LNCaP clone FGC (cell line): Measurements from ENCODE around the gene CCDC177.

ENCODE experiments used
- DNase-seq: peaks from one replicate; pipeline ENCODE4 v3.0.0-alpha.2; 2011; ENCODE audit warnings: low read depth
- H3K4me3 ChIP-seq: 2 replicates; pipeline ENCODE4 v1.5.1; 2011; ENCODE audit warnings: mild to moderate bottlenecking, low read depth, low read length, control low read depth
- TF ChIP-seq, protein P1 (sequence below): IDR thresholded peaks from 2 replicates; pipeline ENCODE4 v1.5.1; 2012; ENCODE audit warnings: mild to moderate bottlenecking; ENCODE audit not compliant: control insufficient read depth, insufficient read depth; ENCODE audit errors: extremely low read depth

Gene CCDC177

GRCh38 chr14:69567563-69567962 lies 7.1 kb downstream of the CCDC177 start:
- DNase-seq = no peak
- TF ChIP-seq, protein P1, sequence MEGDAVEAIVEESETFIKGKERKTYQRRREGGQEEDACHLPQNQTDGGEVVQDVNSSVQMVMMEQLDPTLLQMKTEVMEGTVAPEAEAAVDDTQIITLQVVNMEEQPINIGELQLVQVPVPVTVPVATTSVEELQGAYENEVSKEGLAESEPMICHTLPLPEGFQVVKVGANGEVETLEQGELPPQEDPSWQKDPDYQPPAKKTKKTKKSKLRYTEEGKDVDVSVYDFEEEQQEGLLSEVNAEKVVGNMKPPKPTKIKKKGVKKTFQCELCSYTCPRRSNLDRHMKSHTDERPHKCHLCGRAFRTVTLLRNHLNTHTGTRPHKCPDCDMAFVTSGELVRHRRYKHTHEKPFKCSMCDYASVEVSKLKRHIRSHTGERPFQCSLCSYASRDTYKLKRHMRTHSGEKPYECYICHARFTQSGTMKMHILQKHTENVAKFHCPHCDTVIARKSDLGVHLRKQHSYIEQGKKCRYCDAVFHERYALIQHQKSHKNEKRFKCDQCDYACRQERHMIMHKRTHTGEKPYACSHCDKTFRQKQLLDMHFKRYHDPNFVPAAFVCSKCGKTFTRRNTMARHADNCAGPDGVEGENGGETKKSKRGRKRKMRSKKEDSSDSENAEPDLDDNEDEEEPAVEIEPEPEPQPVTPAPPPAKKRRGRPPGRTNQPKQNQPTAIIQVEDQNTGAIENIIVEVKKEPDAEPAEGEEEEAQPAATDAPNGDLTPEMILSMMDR = no peak
- H3K4me3 ChIP-seq = no peak overlapping the region

GRCh38 chr14:69561893-69562292 lies 12.8 kb downstream of the CCDC177 start:
- TF ChIP-seq, protein P1 = no peak
- no peak for DNase-seq
- H3K4me3 ChIP-seq = no peak overlapping the region

DNA sequence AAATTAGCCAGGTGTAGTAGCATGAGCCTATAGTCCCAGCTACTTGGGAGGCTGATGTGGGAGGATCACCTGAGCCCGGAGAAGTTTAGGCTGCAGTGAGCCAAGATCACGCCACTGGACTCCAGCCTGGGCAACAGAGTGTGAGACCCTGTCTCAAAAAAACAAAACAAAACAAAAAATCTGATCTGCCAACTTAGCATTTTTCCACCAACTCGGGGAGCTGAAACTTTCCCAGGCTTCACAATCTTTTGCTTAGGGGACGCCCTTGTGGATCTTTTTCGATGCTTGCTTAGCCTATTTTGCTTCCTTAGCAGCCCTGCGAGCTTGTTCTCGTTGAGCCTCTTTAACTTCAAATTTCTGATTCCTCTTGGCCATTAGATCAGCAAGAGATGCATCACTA lies 13.8 kb downstream of the CCDC177 start:
- TF ChIP-seq, protein P1 = no peak
- DNase-seq = no peak

DNA sequence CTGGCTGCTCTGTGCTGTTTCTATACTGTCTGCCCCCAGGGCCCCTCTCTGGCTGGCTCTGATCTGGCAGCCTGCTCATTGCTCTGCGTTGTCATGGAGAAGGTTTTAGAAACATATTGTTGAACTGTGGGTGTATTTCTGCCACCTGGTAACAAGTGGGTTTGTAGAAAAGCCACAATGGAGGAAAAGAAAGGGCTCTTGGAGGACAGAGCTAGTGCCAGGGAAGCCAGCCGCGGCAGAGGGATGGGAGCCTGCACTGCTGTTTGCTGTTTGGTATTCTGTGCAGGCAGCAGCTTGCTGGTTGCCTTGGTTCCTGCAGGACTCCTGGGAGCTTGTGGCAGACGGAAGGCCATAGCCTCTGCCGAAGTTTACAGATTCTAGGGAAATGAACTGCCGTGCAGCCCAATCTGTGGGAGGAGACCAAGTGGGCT lies 15.1 kb downstream of the CCDC177 start:
- DNase-seq = no peak
- H3K4me3 ChIP-seq = no peak overlapping the region
- TF ChIP-seq, protein P1 = no peak

More for the DNA sequence above, 13.8 kb downstream of the CCDC177 start:
- no peak overlapping the region for H3K4me3 ChIP-seq

DNA sequence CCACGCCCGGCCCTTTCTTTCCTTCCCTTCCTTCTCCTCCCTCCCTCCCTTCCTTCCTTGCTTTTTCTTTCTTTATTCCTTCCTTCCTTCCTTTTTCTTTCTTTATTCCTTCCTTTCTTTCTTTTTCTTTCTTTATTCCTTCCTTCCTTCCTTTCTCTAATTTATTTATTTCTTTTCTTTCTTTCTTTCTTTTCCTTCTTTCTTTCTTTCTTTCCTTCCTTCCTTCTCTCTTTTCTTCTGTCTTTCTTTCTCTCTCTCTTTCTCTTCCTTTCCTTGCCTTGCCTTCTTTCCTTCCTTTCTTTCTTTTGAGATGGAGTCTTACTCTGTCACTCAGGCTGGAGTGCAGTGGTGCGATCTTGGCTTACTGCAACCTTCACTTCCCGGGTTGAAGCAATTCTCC lies 15.9 kb downstream of the CCDC177 start:
- H3K4me3 ChIP-seq = no peak overlapping the region
- TF ChIP-seq, protein P1 = no peak
- DNase-seq = no peak

DNA sequence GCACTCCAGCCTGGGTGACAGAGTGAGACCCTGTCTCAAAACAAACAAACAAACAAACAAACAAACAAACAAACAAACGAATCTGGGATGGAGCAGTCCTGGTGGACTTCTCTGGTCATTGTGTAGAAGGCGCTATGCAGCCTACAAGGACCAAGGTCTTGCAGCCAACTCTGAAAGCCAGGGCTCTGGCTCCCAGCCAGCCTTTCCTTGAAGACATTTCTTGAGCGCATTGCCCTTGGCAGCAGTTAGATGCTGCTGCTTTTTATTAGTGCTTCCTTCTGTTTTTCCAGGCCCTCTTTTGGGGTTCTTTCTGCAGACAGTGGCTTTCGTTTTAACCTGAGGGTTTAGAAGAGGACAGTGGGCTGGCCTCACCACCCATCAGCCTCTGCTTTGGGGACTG lies 20.2 kb downstream of the CCDC177 start:
- TF ChIP-seq, protein P1 = no peak
- no peak overlapping the region for H3K4me3 ChIP-seq
- no peak for DNase-seq

GRCh38 chr14:69553252-69553651 lies 21.4 kb downstream of the CCDC177 start:
- DNase-seq = no peak
- no peak overlapping the region for H3K4me3 ChIP-seq
- TF ChIP-seq, protein P1 = no peak
